A673 (cell line): ENCODE measurements around the gene AOPEP. TPM values are rescaled to one million over a fixed set of nuclear protein-coding genes. Genes with fewer than 3 reads are reported as not detected.

ENCODE experiments used
- BruUV-seq: library from RNA; stranded (reverse); fragments of 400-500 nt; replicated peaks from 2 replicates; lab custom pipeline; 2021; lab: Mats Ljungman, UMichigan
- CTCF ChIA-PET: fragments of 300-600 bp; sonication (Branson Sonifier 250); formaldehyde crosslinking; loops from one replicate; lab custom pipeline; 2022; ENCODE audit warnings: antibody characterized with exemption; lab: Charles Lee
- POLR2A ChIA-PET: fragments of 300-600 bp; sonication (Branson Sonifier 250); formaldehyde crosslinking; loops from one replicate; lab custom pipeline; 2022; ENCODE audit warnings: antibody characterized with exemption; ENCODE audit not compliant: low non-redundant PET; lab: Charles Lee
- DNase-seq: peaks from one replicate; pipeline ENCODE4 v3.0.0-alpha.2; 2015; ENCODE audit warnings: low spot score
- H3K27ac ChIP-seq: fragments of 200-600 bp; sonication (generic); 2 replicates; pipeline ENCODE4 v1.5.1; 2016; ENCODE audit warnings: mixed run types, low read depth, mild to moderate bottlenecking, mixed read lengths, antibody characterized with exemption, low read length; ENCODE audit not compliant: poor library complexity, severe bottlenecking
- H3K27me3 ChIP-seq: fragments of 200-600 bp; sonication (generic); replicated peaks from 2 replicates; pipeline ENCODE4 v1.6.1; 2017; ENCODE audit warnings: mixed run types, low read depth, mild to moderate bottlenecking, mixed read lengths, antibody characterized with exemption, low read length; ENCODE audit not compliant: insufficient read depth, poor library complexity
- H3K36me3 ChIP-seq: fragments of 200-600 bp; sonication (generic); 2 replicates; pipeline ENCODE4 v1.6.1; 2016; ENCODE audit warnings: mixed run types, mild to moderate bottlenecking, mixed read lengths, antibody characterized with exemption, low read length; ENCODE audit not compliant: insufficient read depth, poor library complexity, severe bottlenecking
- H3K4me1 ChIP-seq: fragments of 200-600 bp; sonication (generic); 2 replicates; pipeline ENCODE4 v1.6.1; 2017; ENCODE audit warnings: mixed run types, mild to moderate bottlenecking, mixed read lengths, antibody characterized with exemption, low read length; ENCODE audit not compliant: insufficient read depth, poor library complexity, severe bottlenecking
- H3K4me3 ChIP-seq: fragments of 200-600 bp; sonication (generic); 2 replicates; pipeline ENCODE4 v1.5.1; 2016; ENCODE audit warnings: low read depth, mixed run types, mild to moderate bottlenecking, mixed read lengths, low read length; ENCODE audit not compliant: poor library complexity, severe bottlenecking
- H3K9me3 ChIP-seq: fragments of 200-600 bp; sonication (generic); 2 replicates; pipeline ENCODE4 v1.6.1; 2016; ENCODE audit warnings: mixed run types, low read depth, mild to moderate bottlenecking, mixed read lengths, antibody characterized with exemption, low read length; ENCODE audit not compliant: poor library complexity, severe bottlenecking
- CTCF ChIP-seq: fragments of 300-800, 200-600 bp; sonication (generic); conservative IDR thresholded peaks from 2 replicates; pipeline ENCODE4 v1.5.1; 2017; ENCODE audit warnings: low read depth, mild to moderate bottlenecking, antibody characterized with exemption, low read length, moderate library complexity, mixed read lengths
- EZH2 ChIP-seq: fragments of 200-600 bp; sonication (generic); IDR thresholded peaks from 2 replicates; pipeline ENCODE4 v1.6.1; 2017; ENCODE audit warnings: borderline replicate concordance, low read depth, mild to moderate bottlenecking, mixed read lengths, antibody characterized with exemption, low read length; ENCODE audit not compliant: poor library complexity, severe bottlenecking
- intact Hi-C: fragments of 100-400 bp; cut with micrococcal nuclease; formaldehyde crosslinking; loops from one replicate; pipeline ENCODE4 v1.10.0; 2022; ENCODE audit not compliant: unreplicated experiment
- total RNA-seq: library from RNA; stranded (reverse); gene quantifications from 2 replicates; pipeline ENCODE4 v1.2.3, GENCODE V29; 2021

AOPEP gene
- total RNA-seq, 1 experiment from 2014 or later, result 17.5 TPM

GRCh38 chr9:95004411-95005277 is 278.1 kb downstream of the AOPEP start:
- Histone ChIP-seq H3K4me3 (peak overlapping the region; percentile 78), H3K27ac (peak overlapping the region; percentile 77), H3K4me1 (peaks cover 16% of the 10 kb centered on the region), H3K9me3 (no peaks in the 10 kb centered on the region), H3K36me3 (no peaks in the 10 kb centered on the region), H3K27me3 (no peaks in the 10 kb centered on the region)
- no peak for TF ChIP-seq EZH2
- no peak for TF ChIP-seq CTCF
- intact Hi-C loops, result loop anchor here (5.0 to 10.0 kb wide), 2 partner anchors 137 to 220 kb away; no protein-coding TSS in a partner anchor
- BruUV-seq, result no TSS peak
- ChIA-PET POLR2A (no interaction called here), CTCF (no interaction called here)
- peak; percentile 59 for DNase-seq

GRCh38 chr9:95005278-95006143 is 279.0 kb downstream of the AOPEP start:
- Histone ChIP-seq H3K27me3 (no peaks in the 10 kb centered on the region), H3K27ac (peak overlapping the region; percentile 46), H3K4me1 (peaks cover 16% of the 10 kb centered on the region), H3K9me3 (no peaks in the 10 kb centered on the region), H3K4me3 (peak overlapping the region; percentile 78), H3K36me3 (no peaks in the 10 kb centered on the region)
- intact Hi-C loops, result loop anchor here (5.0 to 10.0 kb wide), 2 partner anchors 138 to 221 kb away; no protein-coding TSS in a partner anchor
- TF ChIP-seq CTCF, result no peak
- TF ChIP-seq EZH2, result no peak
- DNase-seq, result peak; percentile 18
- no TSS peak for BruUV-seq
- ChIA-PET POLR2A (no interaction called here), CTCF (no interaction called here)

GRCh38 chr9:95007226-95007869 is 280.8 kb downstream of the AOPEP start:
- ChIA-PET CTCF (no interaction called here), POLR2A (no interaction called here)
- Histone ChIP-seq H3K4me1 (peaks cover 16% of the 10 kb centered on the region), H3K4me3 (no peak overlapping the region), H3K27me3 (no peaks in the 10 kb centered on the region), H3K27ac (no peak overlapping the region), H3K9me3 (no peaks in the 10 kb centered on the region), H3K36me3 (no peaks in the 10 kb centered on the region)
- intact Hi-C loops, result loop anchor here (5.0 to 10.0 kb wide), 2 partner anchors 140 to 223 kb away; no protein-coding TSS in a partner anchor
- DNase-seq, result no peak
- no TSS peak for BruUV-seq
- TF ChIP-seq EZH2, result no peak
- TF ChIP-seq CTCF, result no peak
